Activated CD4-positive, alpha-beta T cell treated with anti-CD3 and anti-CD28 coated beads for 4 hours (primary cell): Measurements from ENCODE around the gene POU3F3.

Experiments used
- DNase-seq, 2 donors: peaks; one replicate each; pipeline ENCODE4 v3.0.0-alpha.2; 2020

POU3F3 gene

DNA sequence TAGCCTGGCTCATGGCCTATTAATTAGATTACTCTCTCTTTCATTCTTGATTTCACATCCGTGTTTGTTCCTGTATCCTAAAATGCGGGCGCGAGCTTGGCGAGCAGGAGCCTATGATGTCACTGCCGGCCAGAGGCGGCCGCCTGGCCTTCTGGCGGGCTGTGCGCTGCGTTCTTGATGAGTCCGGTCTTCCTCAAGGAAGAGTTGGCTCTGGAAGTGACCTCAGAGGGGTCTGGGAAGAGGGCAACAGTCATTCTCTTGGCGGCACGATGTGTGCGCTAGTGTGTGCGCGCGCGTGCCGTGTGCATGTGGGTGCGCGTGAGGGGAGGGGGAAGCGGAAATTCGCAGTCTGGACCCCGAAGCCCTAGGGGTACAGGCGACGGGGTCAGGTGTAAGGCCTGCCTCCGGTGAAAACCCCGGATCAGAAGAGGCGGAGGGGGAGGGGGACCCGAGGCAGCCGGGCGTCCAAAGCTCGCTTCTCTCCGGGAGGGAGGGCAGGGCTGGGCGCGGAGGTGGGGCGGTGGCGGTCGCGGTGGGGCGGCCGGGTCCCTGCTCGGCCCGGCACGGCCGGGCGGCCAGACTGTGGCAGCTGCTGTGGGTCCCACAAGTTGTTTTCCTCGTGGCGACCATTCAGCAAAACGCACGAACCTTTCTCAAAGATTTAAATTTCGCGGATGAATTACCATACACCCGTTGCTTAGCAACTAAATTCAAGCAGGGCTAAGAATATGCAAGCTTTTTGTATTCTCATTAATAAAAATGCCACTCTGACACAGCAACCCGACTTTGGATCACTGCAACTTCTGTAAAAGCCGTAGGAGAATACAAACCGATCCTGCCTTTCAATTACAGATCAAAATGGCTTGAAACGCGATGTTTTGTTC lies 8.4 kb downstream of the POU3F3 start:
- DNase-seq, result no peak

GRCh38 chr2:104863146-104863467 lies 9.2 kb downstream of the POU3F3 start:
- no peak for DNase-seq

DNA sequence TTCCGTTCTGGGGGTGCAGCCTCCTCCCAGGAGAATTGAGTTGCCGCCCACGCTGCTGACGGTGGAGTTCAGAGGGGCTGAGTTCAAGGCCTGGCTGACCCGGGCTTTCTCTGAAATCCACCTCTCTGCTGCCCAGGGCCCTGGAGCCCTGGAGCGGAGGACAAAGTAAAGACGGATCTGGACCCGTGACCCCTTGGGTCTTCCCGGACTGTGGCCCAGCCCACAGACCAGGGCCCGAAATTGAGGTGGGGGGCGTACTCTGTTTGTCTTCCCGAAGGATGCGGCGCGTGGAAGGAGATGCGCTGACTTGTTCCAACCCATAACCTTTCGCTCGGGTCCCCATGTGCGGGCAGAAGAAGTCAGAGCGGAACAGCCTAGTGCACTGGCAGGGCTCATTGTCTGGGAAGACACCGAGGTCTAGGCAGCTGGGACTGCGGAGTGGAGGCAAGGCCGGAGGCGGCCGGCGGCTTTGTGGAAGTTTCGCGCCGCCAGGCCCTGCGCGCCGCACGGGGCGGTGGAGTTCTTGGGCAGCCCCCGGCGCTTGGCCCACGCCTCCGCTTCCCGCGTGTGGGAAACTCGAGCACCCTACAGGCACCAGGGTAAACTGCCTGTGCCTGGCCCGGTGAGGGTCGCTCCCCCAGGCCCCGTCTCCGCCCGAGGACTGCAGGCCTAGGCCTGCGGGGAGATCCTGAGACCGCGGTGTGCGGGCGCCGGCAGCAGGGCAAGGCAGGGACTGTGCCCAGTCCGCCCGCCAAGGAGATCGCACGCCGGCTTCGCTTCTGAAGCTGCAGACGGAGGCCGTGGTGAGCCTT lies 9.8 kb downstream of the POU3F3 start:
- no peak for DNase-seq

- no peak for DNase-seq
These were observed 10.6 kb downstream of the POU3F3 start for GRCh38 chr2:104864280-104865095.

DNA sequence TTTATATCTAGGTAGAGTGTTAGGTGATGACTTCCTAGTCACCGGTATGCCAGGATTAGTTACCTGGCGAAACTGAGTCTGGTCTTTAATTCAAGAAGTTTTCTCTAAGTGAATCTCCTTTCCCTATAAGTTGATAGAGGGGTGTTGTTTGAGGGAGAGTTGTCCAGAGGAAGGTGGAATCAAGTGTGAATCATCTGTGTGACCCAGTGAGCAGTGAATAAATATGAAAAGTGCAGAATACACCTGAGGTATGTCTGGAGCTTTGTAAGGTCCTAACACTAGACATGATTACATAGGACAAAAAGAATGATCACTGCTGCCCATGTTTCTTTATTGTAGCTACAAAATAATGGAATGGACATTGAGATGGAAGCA lies 11.2 kb downstream of the POU3F3 start:
- no peak for DNase-seq

GRCh38 chr2:104866122-104866864 lies 12.4 kb downstream of the POU3F3 start:
- no peak for DNase-seq

DNA sequence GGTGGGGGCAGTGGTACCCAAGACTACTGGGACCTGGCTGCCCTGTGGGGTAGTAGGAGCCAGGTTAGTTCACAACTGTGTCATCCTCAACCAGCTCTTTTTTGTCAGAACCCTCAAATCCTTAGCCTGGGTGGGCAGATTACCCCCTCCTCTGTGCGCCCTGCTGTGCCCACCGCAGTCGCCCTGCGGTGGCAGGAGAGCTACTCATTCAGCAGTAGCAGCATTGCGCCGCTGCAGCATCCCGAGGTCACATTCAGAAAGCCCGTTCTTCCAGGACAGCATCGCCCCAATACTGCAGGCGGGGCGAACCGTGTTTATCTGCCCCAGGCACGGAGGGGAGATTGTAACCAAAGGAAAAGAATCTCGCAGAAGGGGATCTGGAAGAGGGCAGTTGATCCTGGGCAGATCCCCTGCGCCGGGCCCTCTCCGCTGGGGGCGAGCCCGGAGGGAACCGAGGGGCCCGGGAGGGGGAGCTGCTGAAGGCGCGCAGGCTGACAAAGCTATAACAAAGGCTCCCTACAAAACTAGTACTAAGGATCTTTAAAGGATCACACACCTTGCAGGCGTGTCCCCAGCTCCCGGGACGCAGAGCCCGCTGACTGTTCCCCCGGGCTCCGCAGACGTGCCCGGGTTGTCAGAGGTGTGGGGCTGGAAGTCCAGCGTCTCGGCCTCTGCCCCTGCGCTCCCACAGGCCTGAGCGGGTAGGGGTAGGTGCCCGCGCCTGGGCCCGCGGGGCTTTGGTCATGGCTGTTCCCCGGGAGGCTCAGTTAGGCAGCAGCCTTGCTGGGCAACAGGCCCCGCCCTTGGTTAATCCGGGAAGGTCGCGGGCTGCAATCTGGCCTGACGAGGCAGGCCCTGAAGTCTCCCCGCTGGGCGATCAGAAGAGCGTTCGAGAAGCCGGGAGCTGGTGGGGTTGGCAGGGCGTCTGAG lies 13.2 kb downstream of the POU3F3 start:
- no peak for DNase-seq

DNA sequence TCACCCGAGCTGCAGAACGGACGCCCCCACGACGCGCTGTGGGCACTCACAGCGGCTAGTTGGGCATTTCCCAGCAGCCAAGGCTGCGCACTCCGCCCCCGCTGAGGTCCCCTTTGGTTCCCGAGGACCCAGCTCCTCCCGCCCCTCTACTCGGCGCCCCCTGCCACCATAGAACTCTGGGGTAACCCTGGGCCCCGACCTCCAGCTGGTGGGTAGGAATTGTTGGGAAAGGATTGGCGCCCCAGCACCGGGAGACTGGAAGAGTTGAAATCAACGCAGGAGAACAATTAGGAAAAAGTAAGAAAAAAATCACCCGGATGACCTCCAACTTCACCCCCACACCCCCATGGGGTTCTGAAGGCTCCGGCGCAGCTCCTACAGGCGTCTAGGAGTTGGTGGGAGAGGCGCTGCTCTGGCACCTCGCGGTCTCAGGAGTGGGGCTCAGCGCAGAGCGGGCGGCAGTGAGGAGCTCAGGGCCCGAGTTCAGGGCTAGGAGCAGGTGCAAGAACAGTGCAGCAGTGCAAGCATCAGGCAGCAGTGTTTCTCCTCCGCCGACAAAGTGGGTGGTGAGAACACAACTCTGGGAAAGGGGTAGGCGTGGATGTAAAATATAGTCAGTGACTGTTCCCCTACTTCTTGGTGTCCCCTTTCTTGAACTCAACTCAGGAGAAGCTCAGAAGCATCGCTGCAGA lies 14.0 kb downstream of the POU3F3 start:
- no peak for DNase-seq

GRCh38 chr2:104868505-104868866 lies 14.6 kb downstream of the POU3F3 start:
- DNase-seq, result no peak

- DNase-seq, result no peak
These were observed 16.4 kb downstream of the POU3F3 start for GRCh38 chr2:104870100-104870975.

DNA sequence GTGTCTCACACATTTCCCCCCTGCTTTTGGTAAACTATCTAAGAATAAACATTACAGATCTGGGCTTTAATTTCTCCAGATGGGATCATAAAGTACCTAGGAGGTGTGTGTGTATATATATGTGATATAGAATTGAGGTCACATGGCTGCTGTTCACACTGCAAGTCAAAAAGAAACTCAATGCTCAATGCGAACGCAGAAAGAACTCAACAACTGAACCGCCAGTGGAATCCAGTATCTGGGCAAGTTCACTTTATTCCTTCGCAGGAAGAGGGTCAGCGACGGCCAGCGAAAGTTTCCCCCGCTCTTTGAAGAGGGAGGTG lies 17.7 kb downstream of the POU3F3 start:
- DNase-seq, result no peak

- no peak for DNase-seq
These were observed 18.3 kb downstream of the POU3F3 start for GRCh38 chr2:104871972-104872865.

- no peak for DNase-seq
These were observed 19.2 kb downstream of the POU3F3 start for GRCh38 chr2:104872866-104873688.

DNA sequence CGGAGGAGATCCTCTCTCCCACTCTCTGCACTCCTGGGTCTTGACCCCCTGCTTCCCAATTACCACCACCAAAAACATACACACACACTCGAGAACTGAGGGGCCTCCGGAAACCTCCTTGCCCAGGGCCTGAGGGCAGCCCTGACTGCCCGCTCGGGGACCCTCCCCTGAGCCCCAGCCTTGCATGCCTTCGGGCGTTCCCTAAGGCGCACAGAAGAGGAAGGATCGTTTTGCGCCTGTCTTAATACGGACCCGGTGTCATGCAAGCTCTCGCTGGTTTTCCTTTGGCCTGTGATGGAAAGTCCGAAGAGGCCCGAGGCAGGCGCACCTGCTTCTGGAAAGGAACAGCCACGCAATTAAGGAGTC lies 19.8 kb downstream of the POU3F3 start:
- no peak for DNase-seq

DNA sequence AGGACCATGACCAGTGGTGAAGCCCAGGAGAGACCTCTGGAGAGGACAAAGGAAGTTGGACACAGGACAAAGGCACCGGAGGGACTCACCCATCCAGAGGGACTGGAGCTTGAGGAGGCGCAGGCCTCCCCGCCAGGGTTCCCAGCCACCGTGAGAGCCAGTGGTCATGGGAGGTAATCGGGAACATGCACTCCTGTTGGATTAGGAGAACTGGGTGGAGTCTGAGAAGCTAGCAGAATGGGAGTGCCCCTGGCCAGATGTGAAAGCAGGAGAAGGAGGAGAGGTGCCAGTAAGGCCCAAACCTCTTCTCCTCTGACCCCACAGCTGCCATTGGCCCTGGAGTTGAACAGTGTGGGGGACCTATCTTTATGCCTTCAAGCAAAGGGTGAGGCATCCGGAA lies 20.3 kb downstream of the POU3F3 start:
- DNase-seq, result no peak

DNA sequence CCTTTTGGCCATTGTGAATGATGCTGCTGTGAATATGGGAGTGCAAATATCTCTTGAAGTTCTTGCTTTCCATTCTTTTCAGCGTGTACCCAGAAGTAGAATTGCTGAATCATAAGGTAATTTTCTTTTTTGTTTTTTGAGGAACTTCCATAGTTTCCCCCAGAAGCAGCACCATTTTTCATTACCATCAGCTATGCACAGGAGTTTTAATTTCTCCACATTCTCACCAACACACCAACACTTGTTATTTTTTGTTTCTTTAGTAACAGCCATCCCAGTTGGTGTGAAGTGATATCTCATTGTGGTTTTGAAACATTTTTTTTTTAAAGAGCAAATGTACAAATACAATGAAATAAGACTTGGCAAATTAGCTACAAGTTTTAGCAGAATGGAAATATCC lies 21.3 kb downstream of the POU3F3 start:
- no peak for DNase-seq

DNA sequence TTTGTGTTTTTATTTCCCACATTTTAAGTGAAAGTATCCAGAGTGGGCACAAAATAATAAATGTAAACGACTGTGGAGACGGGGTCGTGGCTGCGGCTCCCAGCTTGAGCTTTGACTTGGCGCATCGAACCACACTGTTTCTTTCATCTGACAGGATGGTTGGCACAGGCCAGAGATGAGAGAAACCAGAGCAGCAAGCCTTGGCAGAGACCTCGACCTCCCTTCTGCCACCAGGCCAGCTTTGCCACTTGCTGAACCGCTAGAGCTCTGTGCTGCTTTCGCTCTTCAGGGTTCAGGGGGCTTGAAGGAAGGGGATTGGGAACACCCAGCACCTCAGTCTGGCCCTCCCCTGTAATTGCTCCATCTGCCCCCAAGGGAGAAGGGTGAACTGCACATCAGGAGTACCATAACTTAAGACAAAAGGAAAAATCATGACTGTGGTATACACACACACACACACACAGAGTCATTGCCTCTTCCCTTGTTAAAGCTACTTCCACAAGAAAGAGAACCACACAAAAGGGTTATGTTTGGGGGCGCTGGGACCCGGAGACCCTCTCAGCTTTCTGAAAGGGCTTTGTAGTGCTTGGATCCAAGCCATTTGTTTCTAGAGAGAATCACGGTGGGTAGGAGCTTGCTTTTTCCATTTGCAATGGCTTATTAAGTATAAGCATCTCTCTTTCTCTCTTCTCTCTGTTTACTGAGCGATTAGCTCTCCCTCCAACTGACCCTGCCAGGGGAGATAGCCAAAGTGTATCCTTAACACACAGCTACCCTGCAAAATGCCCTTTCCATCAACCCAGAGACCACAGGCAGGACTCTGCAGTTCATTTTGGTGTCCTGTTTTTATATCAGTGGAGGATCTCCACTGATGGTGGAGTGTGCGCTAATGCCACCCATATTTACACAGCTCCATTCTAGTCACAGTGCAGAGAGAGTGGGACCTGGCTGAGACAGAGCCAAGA lies 23.0 kb downstream of the POU3F3 start:
- no peak for DNase-seq
